ENCODE results near the gene GLRA3.

GLRA3 gene

DNA sequence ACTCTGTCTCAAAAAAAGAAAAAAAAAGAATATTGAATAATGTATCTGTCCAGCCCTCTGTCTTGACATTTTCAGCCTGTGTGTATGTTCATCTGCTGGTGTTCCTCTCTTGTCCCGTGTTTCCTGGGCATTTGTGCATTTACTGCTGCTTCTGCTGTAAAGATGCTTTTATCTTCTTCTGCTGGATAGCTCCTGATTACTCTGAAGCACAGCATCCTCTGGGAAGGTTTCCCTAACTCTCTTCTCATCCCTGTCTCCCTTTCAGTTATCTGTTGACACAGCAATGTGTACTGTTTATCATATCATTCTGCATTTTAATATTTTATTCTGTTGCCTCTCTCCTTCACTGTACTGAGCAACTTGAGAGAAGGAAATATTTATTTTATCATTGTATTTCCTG lies 232.5 kb downstream of the GLRA3 start:
- DNase-seq (ENCODE audit: low read depth in 2 of 2): no peak

DNA sequence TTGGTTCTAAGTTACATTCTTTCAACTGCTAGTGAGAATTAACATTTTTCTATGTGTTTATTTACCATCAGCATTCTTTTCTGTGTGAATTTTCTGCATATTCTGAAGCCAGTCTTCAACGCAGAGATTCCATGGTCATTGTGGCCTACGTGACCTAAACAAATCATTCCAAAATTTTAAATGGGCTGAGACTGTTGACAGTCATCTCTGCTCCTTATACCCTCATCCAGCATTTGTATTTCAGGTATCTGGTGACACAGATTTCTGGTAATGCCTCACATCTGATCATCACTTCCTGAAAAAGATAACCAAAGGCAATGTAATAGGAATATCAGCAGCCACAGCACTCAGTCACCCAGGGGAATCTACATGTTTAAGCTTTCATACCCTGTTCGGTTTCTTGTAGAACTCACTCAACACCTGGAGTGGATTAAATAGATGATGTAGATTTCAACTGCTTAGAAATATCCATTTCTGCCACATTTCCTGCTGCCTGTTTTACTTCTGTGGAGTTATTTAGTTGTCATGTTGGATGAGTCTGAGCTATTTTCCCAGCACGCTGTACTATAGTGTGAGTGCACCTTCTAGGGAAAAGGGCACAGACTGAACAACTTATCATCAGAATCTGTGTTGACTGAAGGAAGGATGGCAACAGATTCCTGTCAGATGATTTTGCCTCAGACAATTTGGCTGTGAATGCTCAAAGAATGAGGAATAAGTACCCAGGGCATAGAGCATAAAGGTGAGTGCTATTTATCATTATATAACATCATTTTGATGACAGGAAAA lies 233.7 kb downstream of the GLRA3 start:
- DNase-seq (ENCODE audit: low read depth in 2 of 2): no peak

DNA sequence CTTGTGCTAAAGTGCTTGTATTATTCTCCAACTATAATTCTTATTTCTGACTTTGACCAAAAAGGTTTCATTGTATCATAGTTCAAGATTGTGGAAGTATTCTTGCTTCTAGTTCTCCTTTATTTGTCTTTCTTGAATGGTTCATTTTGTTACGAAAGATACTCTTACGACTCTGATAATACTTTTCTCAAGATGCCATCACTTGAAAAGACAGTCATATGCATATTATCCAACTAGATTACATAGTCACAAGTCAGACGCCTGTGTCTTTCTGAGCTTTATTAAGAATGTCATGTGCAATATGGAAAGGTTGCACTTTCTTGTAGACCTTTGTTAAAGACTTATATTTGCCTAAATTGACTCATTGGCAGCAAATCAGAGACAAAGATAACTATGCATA lies 235.3 kb downstream of the GLRA3 start:
- no peak for DNase-seq (ENCODE audit: low read depth in 2 of 2)

DNA sequence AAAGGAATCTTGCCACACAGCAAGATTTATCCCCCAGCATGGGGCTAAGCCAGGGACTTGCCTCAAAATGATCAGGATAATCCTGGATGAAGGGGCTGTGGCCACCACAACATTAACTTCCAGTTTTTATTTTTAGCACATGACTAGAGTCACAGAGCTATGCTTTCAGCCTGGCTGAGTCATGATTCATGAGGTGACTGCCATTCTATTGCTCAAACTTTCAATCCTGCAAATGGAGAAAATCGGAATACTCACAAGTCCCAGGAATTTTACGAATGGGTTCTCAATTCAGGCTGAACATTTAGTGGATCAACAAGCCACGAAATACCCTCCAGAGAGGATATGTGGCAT lies 236.1 kb downstream of the GLRA3 start:
- no peak for DNase-seq (ENCODE audit: low read depth in 2 of 2)

DNA sequence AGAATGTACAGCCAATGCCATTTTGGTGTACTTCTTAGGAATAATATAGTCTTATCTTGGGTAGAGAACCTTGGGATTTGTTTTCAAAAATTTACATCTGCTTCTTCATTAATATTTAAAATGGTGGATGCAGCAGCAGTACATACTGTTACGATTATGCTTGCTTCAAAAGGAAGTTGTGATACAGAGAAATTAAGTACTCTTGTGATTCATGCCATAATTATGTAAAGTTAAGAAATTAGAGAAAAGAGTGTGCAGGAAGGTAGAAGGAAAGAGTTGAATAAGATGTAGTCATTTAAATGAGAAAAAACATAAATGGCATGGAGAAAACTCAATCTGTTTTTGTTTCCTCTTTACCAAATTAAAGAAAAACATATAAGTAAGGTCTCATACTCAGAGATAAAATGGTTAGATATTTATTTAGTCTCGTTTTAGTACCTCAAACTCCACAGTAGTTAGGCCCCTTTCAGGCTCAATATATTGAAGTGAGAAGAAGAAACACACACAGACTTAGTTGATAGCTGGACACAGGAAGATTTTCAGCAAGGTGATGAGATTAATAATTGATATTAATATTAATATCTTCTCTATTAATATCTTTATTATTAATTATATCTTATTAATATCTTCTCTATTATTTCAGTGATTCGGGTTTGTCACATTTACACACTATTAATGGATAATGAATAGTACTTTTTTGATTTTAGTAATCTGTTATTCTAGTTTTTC lies 236.6 kb downstream of the GLRA3 start:
- no peak for DNase-seq (ENCODE audit: low read depth in 2 of 2)

DNA sequence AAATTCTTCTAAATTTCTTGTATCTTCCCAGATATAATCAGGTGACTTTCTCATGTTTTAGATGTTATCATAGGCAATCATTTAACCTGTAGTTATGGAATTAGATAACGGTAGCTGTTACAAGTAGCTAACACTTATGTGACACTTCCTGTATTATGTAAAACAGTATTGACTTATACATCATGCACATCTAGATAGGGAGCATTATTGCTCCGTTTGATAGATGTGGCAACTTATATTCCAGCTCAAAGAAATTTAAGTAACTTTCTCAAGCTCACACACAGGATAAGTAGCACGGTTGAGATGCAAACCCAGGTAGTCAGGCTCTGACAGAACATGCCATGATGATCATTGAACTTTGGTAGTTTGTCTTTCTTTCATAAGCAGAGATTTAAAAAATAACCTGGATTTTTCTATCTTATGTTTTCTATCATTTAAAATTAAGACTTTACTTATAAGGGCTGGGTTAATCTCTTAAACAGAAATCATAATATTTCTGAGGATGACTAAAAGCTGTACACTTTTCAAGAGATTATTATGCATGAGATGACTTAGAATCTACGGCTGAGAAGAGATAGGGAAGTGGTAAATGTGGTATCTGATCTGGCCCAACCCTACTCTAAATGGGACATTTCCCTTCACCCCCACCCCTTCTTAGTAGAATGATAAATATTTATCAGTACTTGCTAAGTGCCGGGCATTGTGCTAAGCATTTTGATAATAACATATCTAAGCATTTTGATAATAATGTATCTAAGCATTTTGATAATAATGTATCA lies 237.6 kb downstream of the GLRA3 start:
- DNase-seq (ENCODE audit: low read depth in 2 of 2): no peak

DNA sequence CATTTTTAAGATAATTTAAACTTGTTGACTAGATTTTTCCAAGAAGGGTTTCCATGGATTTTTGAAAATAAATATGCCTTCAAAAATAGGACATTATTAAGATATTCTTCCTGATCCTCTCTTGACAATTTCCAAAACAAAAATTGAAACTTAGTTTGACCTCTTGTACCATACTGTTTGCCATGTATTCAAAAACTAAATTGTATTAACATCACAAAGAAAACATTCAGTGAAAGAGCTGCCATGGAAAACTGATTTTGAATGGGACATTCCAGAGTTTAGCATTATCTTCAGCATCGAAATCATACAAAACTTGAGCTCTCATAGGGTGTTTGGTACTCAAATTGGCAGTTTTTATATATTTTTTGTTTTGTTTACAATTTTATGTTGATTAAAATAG lies 238.7 kb downstream of the GLRA3 start:
- DNase-seq (ENCODE audit: low read depth in 2 of 2): no peak

Data from activated CD8-positive, alpha-beta memory T cell treated with anti-CD3 and anti-CD28 coated beads for 4 hours (primary cell).